GM18505 (cell line): Measurements from ENCODE around the gene ZEB2.

Experiments
- ATAC-seq: cut with Tn5 transposase; IDR thresholded peaks from one replicate; pipeline ENCODE4 v1.9.1; 2021; ENCODE audit not compliant: unreplicated experiment
- POLR2A ChIP-seq: IDR thresholded peaks from 4 replicates; pipeline ENCODE4 v1.6.1; 2011; ENCODE audit warnings: borderline replicate concordance; ENCODE audit not compliant: insufficient read depth, insufficient read length; ENCODE audit errors: extremely low read depth

Gene ZEB2

GRCh38 chr2:144443837-144444817 is 75.8 kb downstream of the ZEB2 start:
- no peak for ATAC-seq
- no peak for TF ChIP-seq POLR2A

- no peak for ATAC-seq
- TF ChIP-seq POLR2A: no peak
Measured at GRCh38 chr2:144441711-144442141, 78.2 kb downstream of the ZEB2 start.

- no peak for TF ChIP-seq POLR2A
- no peak for ATAC-seq
Measured at GRCh38 chr2:144439993-144440392, 79.9 kb downstream of the ZEB2 start.

- TF ChIP-seq POLR2A: no peak
- ATAC-seq: no peak
Measured at GRCh38 chr2:144438801-144439631, 80.9 kb downstream of the ZEB2 start.

DNA sequence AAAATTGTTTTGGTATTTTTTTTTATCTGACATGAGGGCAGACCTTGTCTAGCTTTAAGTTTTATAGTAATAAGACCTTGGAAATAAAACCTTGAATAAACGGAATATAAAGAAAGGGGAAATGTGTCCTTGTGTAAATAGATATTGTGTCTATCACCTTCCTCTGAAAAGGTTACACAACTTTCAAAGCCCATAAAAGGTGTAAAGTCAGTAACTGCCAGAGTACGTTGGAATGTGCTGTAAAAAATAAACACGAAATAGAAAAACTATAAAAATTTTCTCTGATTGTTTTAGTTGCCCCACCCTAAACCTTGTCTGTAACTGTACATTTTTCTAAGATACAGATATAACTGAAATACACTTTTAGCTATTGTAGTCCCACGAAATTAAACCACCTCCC is 82.3 kb downstream of the ZEB2 start:
- ATAC-seq: no peak
- TF ChIP-seq POLR2A: no peak

DNA sequence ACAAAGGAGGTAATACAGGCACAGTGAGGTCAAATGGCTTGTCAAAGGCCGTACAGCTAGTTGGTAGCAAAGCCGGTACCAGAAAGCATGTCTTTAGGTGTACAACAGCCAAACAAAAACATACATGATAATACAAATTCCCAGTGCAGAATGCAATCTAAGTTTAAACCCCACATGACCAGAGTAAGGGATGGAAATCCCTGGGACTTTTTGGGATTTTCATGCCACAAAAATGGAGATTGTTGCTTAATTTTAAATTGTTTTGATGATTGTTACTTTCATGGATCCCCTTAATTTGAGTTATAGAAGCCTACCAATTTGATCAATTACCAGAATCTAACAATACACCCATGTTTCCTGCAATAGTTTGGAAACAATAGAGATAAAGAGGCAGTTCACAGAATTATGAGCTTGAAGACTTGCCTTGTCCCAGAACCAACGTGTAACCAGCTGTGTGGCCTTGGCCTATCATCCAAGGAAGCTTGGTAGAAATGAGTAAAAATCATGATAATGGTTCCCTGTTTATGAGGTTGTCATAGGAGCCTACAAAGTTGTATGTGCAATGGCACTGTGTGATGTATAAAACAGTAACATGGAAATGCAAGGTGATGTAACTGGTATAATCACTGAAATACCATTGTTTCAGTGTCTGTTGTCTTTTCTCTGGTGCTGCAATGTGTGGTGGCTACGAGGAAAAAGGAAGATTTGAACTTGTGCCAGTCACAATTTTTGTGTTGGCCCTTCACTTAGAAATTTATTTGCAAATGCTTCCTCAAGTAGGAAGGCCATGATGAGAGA is 85.3 kb downstream of the ZEB2 start:
- TF ChIP-seq POLR2A: no peak
- ATAC-seq: no peak

DNA sequence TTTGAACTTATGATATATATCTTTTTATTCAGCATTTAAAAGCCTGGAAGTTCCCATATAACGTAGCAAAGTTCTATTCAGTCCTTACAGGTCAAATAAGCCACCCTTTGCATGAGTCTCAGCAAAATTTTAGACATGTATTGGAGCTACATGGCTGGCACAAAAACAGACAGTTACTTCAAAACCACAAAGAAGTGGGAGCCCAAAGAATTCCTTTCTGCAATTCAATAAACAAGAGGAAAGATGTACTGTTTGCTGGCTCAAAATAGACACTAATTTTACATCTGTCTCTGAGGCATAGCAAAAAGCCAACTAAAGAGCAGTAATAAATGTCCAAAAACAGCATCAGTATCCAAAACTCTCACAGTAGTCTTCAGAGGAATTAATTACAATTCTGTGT is 87.0 kb downstream of the ZEB2 start:
- no peak for ATAC-seq
- no peak for TF ChIP-seq POLR2A

GRCh38 chr2:144431998-144432397 is 87.9 kb downstream of the ZEB2 start:
- no peak for ATAC-seq
- TF ChIP-seq POLR2A: no peak

DNA sequence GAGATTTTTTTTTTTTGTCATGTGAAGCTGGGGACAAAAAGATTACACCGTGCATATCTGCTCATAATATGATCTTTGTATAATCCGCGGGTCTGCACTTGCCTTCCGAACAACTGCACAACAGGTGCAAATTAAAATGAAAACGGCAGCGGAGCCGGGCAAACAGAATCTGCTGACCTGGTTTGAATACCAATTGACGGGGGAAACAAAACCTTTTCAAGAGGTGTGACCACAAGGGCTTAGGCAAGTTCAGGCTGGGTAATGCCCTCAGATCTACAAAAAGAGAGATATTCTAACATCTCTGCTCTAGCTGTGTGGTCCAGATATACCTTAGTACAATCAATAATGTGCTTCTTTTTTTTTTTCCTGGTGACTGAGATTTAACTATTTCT is 88.5 kb downstream of the ZEB2 start:
- no peak for TF ChIP-seq POLR2A

GRCh38 chr2:144430722-144431391 is 89.1 kb downstream of the ZEB2 start:
- peak; percentile 95 for ATAC-seq
- no peak for TF ChIP-seq POLR2A

More for the DNA sequence above, 88.5 kb downstream of the ZEB2 start:
- no peak for ATAC-seq

DNA sequence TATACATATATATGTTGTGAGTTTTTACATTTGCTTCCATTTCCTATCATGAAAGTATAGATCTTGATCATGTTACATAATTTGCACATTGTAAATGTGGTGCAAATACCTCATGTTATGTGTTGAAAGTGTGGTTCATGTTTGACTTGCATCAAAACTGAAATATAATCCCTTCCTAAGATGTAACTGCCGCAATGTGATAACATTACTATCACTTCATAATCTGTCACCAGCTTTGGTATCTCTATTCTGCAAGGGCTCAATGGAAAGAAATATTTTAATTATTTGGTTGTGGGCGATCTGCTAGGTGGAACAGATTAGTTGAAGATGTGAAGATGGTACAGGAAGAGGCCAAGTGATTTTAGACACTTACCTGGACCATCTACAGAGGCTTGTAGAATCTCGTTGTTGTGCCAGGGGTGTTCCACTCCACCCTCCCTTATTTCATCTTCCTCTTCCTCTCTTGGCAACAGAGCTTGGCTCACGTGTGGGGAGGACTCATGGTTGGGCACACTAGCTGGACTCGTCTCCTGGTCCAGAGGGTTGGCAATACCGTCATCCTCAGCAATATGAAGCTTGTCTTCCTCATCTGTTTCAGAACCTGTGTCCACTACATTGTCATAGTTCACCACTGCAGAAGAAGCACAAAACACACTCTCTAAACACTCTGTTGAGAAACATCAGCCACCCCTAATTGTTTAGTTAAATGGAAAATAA is 90.4 kb downstream of the ZEB2 start:
- ATAC-seq: no peak
- TF ChIP-seq POLR2A: no peak

DNA sequence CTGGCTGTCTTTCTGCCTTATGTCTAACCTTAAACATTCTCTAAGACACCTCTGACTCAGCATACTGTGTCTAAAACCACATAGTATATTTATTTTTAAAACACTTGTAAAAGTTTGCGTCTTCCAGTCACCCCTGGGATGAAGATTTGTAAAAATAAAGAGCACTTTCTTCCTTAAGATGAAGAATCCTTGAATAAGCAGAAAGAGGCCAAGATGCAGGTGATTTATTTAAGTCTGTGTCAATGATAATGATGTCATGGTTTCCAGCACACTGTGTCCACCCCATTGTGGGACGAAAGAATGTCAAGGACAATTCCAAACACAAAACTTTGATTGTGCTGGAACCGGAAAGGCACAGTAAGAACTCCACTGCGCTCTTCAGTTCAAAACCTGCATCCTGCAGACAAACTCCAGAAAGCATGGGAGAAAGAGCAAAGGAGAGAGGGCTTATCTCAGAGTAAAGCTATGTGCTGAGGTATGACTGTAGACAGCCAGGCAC is 92.9 kb downstream of the ZEB2 start:
- TF ChIP-seq POLR2A: no peak
- no peak for ATAC-seq
